Measurements from ENCODE around the gene CBX8.

The CBX8 gene

DNA sequence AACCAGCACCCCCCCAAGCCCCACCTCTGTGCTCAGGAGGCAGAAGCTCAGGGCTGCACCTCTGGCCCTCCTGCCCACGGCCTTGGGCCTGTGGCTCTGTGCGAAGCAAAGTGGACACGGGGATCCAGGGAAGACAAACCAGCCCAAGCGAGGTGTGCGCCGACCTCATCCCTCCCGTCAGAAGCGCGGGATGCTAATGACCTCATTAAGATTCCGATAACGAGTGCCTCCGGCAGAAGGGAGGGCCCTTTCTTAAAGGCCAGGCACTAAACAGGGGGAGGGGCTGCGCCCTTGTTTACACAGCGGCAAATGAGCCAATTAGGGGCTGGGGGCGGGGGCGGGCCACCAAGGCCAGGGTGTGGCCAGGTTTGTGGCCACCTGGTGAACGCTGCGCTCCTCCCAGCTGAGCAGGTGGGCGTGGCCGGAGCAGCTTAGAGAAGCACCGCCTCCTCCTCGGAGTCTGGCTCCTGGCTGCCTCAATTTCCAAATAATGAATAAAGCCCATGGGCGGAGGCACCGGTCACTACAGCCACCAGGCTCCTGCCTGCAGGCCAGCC is 39.2 kb upstream of the CBX8 start:
- in situ Hi-C loops (cut with HindIII; ENCODE audit: low sequenced_read_pairs) = no loop called here

DNA sequence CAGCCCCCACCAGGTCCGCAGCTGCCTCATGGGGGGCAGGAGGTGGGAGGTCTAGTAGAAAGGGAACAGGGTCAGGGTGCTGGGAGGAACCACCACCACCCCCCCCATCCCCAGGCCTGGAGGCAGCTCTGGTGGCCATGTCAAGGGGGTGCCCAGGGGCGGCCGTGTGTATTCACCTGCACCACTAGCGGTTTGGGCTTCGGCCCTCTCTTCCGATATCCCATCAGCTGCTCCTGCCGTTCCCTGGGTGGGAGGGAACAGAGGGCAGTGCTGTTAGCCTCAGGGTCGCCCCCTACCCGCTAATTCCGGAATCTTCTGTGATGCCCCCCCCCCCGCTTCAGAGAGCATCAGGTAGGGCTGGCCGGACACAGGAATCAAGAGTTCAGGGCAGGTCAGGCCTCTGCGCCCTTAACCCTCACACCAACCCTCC is 38.6 kb upstream of the CBX8 start:
- in situ Hi-C loops (cut with HindIII; ENCODE audit: low sequenced_read_pairs) = no loop called here

DNA sequence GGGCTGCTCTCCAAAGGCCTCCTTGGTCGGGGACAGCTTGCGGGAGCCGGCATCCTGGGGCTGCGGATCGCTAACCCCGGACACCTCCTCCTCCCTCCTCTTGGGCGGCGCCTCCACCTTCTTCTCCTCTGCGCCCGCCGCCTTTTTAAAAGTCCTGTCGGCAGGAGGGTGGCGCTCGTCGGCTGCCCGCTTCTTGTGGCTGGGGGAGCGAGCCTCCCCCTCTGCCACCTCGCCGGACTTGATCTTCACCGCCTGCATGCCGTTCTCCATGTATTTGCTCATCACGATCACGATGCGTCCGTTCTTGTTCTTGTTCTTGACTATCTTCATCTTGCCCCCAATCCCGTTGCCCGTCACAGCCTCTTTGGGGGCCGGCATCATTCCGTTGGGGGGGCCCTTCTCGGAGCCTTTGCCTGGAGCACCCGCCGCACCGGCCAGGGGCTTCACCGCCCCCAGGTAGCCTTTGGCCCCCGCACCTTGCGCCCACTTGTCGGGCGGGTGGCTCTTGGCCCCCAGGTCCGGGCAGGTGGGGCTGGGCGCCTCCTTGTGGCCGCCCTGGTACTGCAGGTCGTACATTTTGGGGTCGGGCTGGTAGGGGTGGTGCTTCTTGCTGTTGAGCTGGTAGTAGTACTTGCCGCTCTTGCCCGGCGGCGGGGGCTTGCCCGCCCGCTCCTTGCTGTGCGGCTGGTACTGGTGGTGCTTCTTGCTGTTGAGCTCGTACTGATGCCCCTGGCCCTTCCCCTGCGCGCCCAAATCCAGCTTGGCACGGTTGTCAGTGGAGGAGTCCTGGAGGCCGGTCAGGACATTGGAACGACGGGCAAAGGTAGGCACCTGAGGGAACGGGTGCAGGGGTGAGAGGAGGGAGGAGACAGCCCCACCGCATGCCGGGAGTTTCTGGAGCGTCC is 37.9 kb upstream of the CBX8 start:
- in situ Hi-C loops (cut with HindIII; ENCODE audit: low sequenced_read_pairs) = no loop called here

DNA sequence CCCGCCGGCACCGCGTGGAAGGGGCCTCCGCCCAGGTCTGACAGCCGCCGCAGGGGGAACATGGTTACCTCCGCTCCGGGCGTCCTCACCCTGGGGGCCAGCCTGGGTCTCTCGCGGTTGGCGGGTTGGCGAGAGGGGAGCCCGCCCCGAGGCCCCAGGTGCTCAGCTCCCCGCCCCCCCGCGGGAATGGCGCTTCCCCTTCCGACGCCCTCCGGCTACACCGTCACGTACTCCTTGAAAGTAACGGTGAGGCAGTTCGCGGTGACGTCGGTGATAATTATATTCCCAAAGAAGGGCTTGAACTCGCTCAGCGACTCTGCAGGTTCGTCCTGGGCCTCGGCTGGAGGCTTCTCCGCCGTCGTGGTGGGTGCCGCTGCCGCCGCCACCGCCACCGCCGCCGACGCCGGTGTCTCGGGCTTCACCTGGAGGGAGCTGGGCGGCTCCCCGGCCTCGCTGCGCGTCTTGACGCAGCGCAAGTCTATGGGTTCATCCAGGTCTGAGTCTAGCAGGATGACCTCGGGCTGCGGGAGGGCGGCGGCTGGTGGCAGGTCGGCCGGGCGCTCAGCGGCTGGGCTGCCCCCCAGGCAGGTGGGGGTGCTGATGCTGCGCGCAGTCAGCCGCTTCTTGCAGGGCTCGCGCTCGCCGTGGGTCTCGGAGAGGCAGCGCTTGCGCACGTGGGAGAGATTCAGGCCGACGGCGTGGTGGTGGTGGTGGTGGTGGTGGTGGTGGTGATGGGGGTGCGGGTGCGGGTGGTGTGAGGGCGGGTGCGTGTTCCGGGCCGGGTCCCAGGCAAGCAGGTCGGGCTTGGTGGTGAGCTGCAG is 37.1 kb upstream of the CBX8 start:
- in situ Hi-C loops (cut with HindIII; ENCODE audit: low sequenced_read_pairs) = no loop called here

DNA sequence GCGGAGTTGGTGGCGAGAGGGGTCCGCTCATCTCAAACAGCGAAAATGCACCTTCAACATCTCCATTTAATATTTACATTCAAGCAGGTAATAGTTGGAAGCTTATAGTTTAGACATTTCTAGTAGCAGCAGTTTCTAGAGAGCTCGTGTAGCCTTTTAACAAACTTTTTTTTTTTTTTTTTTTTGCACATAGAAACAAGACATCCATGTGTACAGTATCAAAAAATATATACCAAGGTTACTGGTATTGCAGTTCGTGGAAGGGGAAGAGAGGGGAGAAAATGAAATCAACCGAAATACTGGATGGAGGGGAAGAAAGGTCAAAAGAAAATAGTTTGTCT is 36.2 kb upstream of the CBX8 start:
- in situ Hi-C loops (cut with HindIII; ENCODE audit: low sequenced_read_pairs) = no loop called here

DNA sequence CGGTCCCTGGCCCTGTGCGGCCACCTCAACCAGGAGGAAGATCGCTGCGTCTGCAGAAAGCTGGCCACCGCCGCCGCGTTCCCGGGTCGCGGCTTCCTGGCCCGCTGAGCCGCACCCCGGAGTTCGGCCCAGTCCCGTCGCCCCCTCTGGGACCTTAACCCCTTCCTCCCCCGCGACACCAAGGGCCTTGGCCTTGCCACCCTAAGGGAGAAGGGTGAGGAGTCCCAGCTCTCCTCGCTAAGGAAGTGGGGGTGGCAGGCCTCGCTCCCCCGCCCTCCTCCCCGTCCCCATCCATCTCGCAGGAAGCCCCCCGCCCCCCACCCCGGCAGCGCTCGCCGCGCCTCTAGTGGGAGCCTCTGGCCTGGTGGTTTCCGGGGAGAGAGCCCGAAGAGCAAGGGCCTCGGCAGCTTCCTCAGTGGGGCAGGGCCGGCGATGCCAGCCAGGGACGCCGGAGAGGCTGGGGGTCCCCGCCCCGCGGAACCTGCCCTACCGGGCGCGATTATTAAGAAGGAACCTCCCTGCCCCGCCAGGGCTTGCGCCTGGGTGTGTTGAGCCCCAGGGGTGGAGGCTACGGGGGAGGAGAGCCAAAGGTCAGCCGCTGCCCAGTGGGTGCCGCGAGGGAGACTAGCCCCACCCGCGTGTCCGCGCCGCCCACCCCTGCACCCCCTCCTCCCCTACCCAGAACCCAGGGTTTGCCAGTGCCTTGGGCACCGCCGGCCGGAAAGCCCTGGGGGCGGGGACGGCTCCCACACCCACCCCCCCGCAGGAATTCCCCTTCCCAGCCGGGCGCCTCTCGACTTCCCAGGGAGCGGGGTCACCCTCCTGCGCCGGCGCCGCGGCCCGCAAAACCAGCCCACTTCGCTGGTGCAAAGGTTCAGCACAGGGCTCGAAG is 35.6 kb upstream of the CBX8 start:
- in situ Hi-C loops (cut with HindIII; ENCODE audit: low sequenced_read_pairs) = no loop called here

DNA sequence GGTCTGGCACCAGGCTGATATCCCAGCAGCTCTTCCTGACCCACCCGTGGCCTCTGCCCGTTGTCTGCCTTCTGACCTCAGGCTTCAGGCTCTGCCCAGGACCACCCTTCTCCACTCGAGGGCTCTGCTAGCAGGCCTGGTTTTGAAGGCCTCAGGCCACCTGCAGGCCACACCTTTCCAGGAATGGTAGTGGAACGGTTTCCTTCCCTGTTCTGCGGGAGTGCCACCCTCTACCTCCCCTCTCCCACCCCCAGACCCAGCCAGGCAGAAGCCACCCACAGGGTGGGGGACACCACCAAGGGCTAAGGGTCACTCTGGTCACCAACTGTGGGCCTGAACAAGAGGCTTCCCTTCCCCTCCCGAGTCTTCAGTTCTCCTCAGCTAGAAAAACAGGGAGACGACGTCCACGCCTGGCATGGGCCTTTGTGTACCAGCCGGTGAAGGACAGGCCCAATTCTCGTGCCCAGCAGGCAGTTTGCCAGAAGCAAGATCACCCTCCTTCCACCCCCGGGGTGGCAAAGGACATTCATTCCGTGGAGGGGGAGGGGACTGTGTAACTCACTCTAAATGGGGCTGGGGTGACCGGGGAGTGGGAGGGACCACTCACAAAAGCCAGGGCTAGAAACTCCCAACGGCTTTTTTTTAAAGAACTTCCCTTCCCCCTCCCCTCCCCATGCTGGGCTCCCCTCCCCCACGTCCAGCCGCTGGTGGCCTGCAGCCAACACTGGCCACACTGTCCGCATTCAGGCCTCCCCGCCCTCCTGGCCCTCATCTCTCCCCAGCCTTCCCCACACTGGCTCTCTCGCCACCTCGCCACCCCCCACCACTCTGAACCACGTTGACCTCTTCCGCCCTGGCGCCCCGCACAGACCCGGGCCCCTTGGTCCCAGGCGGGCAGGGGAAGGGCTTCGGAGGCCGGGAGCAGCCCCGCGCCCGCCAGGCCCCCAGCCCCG is 34.7 kb upstream of the CBX8 start:
- in situ Hi-C loops (cut with HindIII; ENCODE audit: low sequenced_read_pairs) = no loop called here

DNA sequence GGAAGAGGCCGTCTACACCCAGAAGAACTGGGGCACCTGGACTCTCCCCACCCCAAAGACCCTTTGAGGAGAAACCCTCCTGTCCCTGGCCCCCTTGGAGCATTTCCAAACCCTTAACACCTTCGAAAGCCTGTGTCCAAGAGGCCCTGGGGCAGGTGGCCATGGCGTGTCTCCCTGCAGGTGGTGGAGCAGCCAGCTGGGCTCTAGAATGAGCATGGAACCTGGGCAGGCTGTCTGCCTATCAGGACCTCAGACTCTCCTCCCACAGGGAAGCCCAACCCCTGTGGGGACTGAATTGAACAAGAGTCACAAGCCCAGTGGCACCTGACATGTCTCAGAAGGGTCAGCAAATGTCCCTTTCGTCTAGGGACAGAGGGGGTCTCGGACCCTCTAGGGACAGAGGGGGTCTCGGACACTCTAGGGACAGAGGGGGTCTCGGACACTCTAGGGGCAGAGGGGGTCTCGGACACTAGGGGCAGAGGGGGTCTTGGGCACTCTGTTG is 33.9 kb upstream of the CBX8 start:
- in situ Hi-C loops (cut with HindIII; ENCODE audit: low sequenced_read_pairs) = no loop called here

DNA sequence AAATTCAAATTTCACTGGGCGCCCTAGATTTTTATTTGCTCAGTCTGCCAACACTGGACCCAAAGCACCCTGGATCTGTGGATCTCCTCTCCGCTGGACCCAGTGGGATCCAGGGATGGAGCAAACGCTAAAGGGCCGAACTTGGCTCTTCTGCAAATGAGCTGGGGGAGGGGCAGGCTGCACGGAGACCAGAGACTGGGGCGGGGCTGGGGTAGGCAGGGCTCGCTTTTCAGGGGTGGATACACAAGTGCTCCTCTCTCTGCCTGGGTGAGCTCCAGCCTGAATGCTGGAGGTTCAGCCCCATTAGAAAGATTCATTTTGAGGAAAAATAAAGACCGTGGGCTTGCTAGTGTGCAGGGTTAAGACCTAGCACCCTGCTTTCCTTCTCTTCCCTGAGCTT is 33.4 kb upstream of the CBX8 start:
- in situ Hi-C loops (cut with HindIII; ENCODE audit: low sequenced_read_pairs) = no loop called here

DNA sequence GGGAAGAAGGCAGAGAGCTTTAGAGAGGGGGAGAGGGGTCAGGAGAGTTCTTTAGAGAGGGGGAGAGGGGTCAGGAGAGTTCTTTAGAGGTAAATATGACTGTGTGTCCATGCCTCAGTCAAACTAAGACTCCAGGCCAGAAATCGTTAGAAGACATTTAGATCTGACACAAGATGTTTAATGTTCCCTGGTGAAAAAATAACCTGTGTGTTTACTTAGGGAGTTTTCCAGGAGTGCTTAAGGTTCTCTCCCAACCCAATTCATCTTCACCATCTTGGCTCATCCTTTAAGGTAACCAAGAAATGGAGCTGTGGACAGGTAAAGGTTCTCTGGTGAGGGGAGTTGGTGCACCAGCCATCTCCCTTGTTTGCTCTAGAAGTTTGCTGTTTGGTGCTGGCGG is 32.6 kb upstream of the CBX8 start:
- in situ Hi-C loops (cut with HindIII; ENCODE audit: low sequenced_read_pairs) = no loop called here

DNA sequence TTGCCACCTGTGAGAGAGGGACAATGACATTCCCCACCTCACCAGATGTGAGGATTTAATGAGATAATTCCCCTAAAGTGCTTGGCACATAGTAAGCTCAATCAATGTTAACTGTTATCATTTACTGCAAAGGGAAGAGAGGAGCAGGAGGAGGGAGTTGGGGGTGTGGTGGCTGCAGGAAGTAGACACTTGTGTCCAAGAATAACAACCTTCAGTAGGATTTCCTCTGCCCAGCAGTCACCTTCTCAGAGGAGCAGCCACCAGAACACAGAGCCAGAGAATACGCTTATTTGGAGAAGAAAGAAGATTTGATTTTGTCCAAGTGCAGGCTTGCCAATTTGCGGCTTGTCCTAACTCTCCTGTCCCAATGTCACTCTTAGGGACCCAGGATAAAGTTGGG is 32.1 kb upstream of the CBX8 start:
- in situ Hi-C loops (cut with HindIII; ENCODE audit: low sequenced_read_pairs) = no loop called here

DNA sequence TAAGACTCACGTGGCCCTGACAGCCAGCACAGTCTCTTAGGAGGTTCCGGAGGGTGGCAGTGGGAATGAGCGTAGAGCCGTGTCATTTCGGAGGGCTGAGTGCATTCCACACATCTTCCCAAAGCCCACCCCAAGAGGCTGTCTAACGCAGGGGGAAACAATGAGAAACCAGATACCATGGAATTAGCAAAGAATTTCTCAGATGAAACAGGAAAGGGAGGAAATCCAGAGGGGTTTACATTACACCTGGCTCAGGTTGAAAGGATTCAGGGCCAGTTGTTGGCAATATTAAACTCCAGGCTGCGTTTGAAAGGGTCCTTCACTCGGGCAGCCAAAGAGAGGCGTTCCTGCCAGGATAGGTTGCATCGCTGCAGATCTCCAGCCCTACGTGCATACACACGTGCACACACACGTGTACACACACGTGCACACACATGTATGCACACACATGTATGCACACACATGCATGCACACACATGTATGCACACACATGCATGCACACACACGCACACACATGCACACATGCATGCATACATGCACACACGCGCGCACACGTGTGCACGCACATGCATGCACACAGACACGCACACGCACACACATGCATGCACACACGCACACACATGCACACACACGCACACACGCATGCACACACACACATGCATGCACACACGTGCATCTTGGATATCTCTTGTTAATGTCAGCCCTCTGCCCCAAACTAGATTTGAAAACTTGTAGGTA is 30.1 kb upstream of the CBX8 start:
- in situ Hi-C loops (cut with HindIII; ENCODE audit: low sequenced_read_pairs) = no loop called here

DNA sequence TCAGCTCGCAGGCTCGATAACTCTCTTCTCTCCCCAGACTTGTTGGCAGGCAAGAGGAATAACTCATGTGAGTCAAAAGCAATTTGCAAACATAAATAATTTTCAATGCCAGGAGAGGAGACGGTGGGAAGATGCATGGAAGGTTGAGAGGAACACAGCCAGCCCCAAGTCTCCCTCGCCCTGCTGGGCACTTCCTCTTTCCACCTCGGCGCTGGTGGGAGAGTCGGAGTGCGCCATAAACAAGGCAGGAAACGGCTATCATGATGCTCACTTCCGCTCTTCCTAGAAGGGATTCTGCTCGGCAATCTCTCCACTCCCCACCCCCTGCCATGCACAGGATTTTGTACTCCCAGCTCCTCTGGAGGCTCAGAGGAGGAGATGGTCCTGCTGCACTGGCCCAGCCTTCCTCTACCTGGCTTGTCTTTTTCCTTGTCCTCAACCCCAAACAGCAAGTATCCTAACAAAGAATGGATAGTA is 29.4 kb upstream of the CBX8 start:
- in situ Hi-C loops (cut with HindIII; ENCODE audit: low sequenced_read_pairs) = no loop called here

DNA sequence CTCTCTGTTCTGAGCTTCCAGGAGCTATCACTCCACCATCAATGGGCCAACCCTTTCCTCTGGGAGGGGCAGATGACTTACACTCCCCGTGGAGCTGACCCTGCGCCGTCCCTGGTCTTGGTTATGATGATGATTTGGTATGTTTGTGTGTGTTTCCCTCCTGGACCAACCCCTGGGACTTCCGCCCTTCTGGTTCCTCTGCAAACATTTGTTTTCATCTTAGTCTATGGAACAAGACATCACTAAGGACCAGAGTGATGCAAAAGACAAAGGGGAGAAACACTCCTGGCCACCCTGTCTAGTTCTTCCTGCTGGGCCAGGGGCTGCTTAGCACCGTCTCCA is 28.7 kb upstream of the CBX8 start:
- in situ Hi-C loops (cut with HindIII; ENCODE audit: low sequenced_read_pairs) = no loop called here

DNA sequence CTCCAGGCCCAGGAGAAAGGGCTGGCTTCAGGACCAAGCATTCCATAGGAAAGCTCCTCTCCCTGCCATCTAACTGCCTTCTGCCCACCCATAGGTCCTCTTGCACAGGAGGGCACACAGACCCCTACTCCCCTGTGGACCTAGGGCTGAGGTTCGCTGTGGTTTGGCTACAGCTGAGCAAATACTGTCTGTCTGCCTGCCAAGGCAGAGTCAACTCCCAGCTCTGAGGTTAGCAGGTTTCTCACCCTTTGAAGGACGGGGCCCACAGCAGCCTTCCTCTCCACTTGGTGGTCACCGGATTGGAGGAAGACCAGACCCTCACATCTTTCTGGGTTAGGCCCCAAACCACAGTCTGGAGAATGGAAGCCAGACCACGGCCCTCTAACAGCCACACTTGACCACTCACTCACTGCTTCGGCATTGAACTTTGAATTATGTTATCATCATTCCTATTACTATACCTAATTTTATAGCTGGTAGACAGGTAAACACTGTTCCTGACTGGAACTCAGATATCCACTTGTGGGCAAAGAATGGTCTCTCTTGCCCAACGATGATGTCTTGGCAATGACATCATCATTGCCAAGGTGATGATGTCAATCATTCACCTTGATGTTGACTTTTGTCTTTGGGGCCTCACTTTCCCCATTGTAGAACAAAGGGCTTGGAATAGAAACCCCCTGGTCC is 28.2 kb upstream of the CBX8 start:
- in situ Hi-C loops (cut with HindIII; ENCODE audit: low sequenced_read_pairs) = no loop called here

DNA sequence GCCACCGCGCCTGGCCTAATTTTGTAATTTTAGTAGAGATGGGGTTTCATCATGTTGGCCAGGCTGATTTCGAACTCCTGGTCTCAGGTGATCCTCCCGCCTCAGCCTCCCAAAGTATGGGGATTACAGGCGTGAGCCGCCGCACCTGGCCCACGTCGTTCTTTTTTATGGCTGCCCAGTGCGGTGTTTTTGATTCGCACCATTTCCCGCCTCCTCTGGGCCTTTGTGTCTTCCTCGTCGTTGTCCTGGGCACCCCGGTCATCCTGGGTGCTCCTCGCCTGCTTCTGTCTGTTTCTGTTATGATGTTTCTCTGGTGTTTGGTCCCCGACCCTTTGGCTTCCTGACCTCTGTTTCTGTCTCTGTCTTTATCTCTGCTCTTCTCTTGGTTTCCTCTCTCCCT is 27.4 kb upstream of the CBX8 start:
- in situ Hi-C loops (cut with HindIII; ENCODE audit: low sequenced_read_pairs) = no loop called here

DNA sequence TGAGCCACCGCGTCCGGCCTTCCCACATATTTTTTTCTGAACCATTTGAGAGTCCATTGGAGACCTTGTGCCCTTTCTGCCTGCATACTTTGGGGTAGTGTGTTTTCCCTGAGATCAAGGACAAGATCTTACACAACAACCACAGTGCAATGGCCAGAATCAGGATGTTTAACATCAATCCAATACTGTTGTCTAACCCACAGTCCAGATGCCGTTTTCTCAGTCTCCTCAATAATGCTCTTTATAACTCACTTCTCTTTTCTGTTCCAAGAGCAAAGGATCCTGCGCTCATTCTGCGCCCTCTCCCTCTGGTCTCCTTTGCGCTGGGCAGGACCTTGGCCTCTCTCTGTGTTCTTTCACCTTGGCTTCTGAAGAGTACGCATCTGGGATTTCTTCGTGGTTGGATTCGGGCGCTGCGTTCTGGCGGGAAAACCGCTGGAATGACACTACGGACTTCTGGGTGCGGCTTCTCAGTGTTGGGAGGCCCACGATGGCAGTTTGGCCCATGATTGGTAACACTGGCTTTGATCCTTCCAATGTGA is 25.8 kb upstream of the CBX8 start:
- in situ Hi-C loops (cut with HindIII; ENCODE audit: low sequenced_read_pairs) = no loop called here
